Trophoblast cell (in vitro differentiated cells and primary cell): ENCODE results near the gene PIK3R1.

ENCODE experiments used
- DNase-seq, 2 donors: peaks; one replicate each; pipeline ENCODE4 v3.0.0-alpha.2; 2016
- H2AFZ ChIP-seq: 2 replicates; pipeline ENCODE4 v1.6.1; 2013; ENCODE audit warnings: low read length, moderate library complexity, mild to moderate bottlenecking; ENCODE audit not compliant: insufficient read depth, poor library complexity
- H2AK5ac ChIP-seq: 2 replicates; pipeline ENCODE4 v1.6.1; 2013; ENCODE audit warnings: mild to moderate bottlenecking, low read length
- H2BK120ac ChIP-seq: 2 replicates; pipeline ENCODE4 v1.6.1; 2013; ENCODE audit warnings: low read length, mild to moderate bottlenecking, moderate library complexity; ENCODE audit not compliant: insufficient read depth, poor library complexity
- H2BK12ac ChIP-seq: 2 replicates; pipeline ENCODE4 v1.6.1; 2013; ENCODE audit warnings: mild to moderate bottlenecking, low read length, moderate library complexity
- H2BK5ac ChIP-seq: 2 replicates; pipeline ENCODE4 v1.6.1; 2013; ENCODE audit warnings: low read length, low read depth, moderate library complexity, mild to moderate bottlenecking; ENCODE audit not compliant: poor library complexity
- H3K14ac ChIP-seq: 2 replicates; pipeline ENCODE4 v1.6.1; 2013; ENCODE audit warnings: mild to moderate bottlenecking, low read length
- H3K18ac ChIP-seq: 2 replicates; pipeline ENCODE4 v1.6.1; 2013; ENCODE audit warnings: mild to moderate bottlenecking, low read length
- H3K23ac ChIP-seq: 2 replicates; pipeline ENCODE4 v1.6.1; 2013; ENCODE audit warnings: low read length
- H3K27ac ChIP-seq: 2 replicates; pipeline ENCODE4 v1.5.1; 2013; ENCODE audit warnings: low read depth, mild to moderate bottlenecking, inconsistent platforms, low read length, moderate library complexity
- H3K27me3 ChIP-seq: 2 replicates; pipeline ENCODE4 v1.6.1; 2013; ENCODE audit warnings: inconsistent platforms, mild to moderate bottlenecking, low read length, moderate library complexity; ENCODE audit not compliant: insufficient read depth
- H3K36me3 ChIP-seq, 2 experiments: 1 replicate in 1 of 2; 2 replicates in 1 of 2; pipeline ENCODE4 v1.6.1; 2013; ENCODE audit warnings: low read length in 2 of 2, mild to moderate bottlenecking in 2 of 2, moderate library complexity in 1 of 2; ENCODE audit not compliant: insufficient read depth in 2 of 2, control insufficient read depth in 1 of 2
- H3K4ac ChIP-seq: 2 replicates; pipeline ENCODE4 v1.6.1; 2013; ENCODE audit warnings: low read depth, mild to moderate bottlenecking, low read length, moderate library complexity
- H3K4me1 ChIP-seq, 2 experiments: 1 replicate in 1 of 2; 2 replicates in 1 of 2; pipeline ENCODE4 v1.6.1; 2013; ENCODE audit warnings: low read length in 2 of 2, mild to moderate bottlenecking in 2 of 2, moderate library complexity in 1 of 2; ENCODE audit not compliant: insufficient read depth in 2 of 2, control insufficient read depth in 1 of 2
- H3K4me2 ChIP-seq: 2 replicates; pipeline ENCODE4 v1.6.1; 2013; ENCODE audit warnings: inconsistent platforms, mild to moderate bottlenecking, low read length, moderate library complexity
- H3K4me3 ChIP-seq: 2 replicates; pipeline ENCODE4 v1.5.1; 2013; ENCODE audit warnings: mild to moderate bottlenecking, low read depth, low read length, inconsistent platforms
- H3K79me1 ChIP-seq: one replicate; pipeline ENCODE4 v1.6.1; 2013; ENCODE audit warnings: low read length
- H3K79me2 ChIP-seq: 2 replicates; pipeline ENCODE4 v1.6.1; 2013; ENCODE audit warnings: low read length, mild to moderate bottlenecking; ENCODE audit not compliant: control insufficient read depth, insufficient read depth, poor library complexity
- H3K9ac ChIP-seq: 2 replicates; pipeline ENCODE4 v1.6.1; 2013; ENCODE audit warnings: mild to moderate bottlenecking, low read length
- H3K9me3 ChIP-seq: 2 replicates; pipeline ENCODE4 v1.6.1; 2013; ENCODE audit warnings: low read depth, mild to moderate bottlenecking, control low read depth, inconsistent platforms, low read length; ENCODE audit not compliant: insufficient read depth
- H4K12ac ChIP-seq: 2 replicates; pipeline ENCODE4 v1.6.1; 2013; ENCODE audit warnings: low read depth, mild to moderate bottlenecking, low read length, moderate library complexity
- H4K8ac ChIP-seq: 2 replicates; pipeline ENCODE4 v1.6.1; 2013; ENCODE audit warnings: low read depth, mild to moderate bottlenecking, low read length, moderate library complexity
- H4K91ac ChIP-seq: one replicate; pipeline ENCODE4 v1.6.1; 2013; ENCODE audit warnings: low read depth, mild to moderate bottlenecking, low read length, moderate library complexity
- WGBS: extraction: QIAGEN DNeasy Blood & Tissue Kit; methylation state at CpG from one replicate; pipeline ENCODE4 v1.1.7; 2013; ENCODE audit warnings: missing lambda C conversion rate; ENCODE audit not compliant: insufficient read length, insufficient coverage; ENCODE audit errors: extremely low coverage; 5-methylcytosine and 5-hydroxymethylcytosine counted together

PIK3R1 gene

DNA sequence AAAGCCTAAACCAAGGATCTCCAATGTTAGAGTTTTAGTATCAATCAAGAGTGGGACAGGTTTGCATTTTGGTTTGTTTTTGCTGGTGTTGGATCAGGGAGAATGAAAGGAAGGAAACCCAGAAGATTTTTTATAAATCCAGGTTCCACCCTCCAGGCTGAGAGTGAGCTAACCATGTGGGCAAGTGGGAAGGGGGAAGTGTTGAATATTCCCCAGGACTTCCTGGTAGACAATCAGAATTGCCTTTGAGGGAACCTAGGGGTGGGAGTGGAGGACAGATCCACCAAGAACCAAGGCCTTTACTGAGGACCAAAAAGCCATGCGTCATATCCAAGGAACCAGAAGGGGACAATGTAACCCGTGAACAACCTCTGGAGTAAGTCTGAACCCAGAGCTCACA, 33.5 kb upstream of the PIK3R1 start:
- Histone ChIP-seq H4K8ac (no peak overlapping the region), H2BK5ac (no peak overlapping the region), H2BK120ac (peak overlapping the region; percentile 82), H3K4me3 (no peak overlapping the region), H3K23ac (no peak overlapping the region), H2BK12ac (peak overlapping the region; percentile 37), H3K36me3 (no peaks in the 10 kb centered on the region), H4K12ac (no peak overlapping the region), H3K4ac (no peak overlapping the region), H3K14ac (peak overlapping the region; percentile 35), H3K18ac (no peak overlapping the region), H3K79me1 (peaks cover 13% of the 10 kb centered on the region), H3K4me2 (no peak overlapping the region), H4K91ac (no peak overlapping the region), H3K4me1 (peaks cover 2 to 11% of the 10 kb centered on the region in 2 experiments), H3K9me3 (peaks cover 1% of the 10 kb centered on the region), H3K27ac (no peak overlapping the region), H2AFZ (no peak overlapping the region), H3K79me2 (no peaks in the 10 kb centered on the region), H3K9ac (no peak overlapping the region), H3K27me3 (no peaks in the 10 kb centered on the region), H2AK5ac (peak overlapping the region; percentile 18)
- no CpG with 5 or more reads among the region's 2 CpGs for WGBS
- DNase-seq: no peak

DNA sequence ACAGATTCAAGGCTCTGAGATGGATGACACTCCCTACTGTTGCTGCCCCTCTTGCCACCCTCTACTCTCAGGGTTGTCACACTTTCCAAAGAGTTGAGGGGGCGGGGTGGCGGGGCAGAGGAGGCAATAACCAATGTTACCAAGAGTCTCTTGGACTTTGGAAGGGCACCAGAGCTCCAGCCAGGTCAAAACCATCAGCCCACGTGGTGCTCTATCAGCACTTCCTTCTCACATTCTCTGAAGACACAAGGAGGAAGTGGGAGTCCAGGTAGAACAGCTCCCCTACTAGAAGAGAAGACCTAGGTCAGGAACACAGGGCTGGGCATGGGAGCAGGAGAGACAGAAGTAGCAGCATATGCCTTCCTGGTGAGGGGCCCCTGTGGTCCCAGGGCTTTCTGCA, 33.0 kb upstream of the PIK3R1 start:
- no peak overlapping the region for H2BK120ac ChIP-seq
- H3K36me3 ChIP-seq: no peaks in the 10 kb centered on the region
- peak overlapping the region; percentile 62 for H2BK12ac ChIP-seq
- H2AFZ ChIP-seq: no peak overlapping the region
- no peaks in the 10 kb centered on the region for H3K27me3 ChIP-seq
- no peak overlapping the region for H3K18ac ChIP-seq
- no peak overlapping the region for H3K27ac ChIP-seq
- H3K9ac ChIP-seq: no peak overlapping the region
- no peak for DNase-seq
- no peaks in the 10 kb centered on the region for H3K79me2 ChIP-seq
- no peak overlapping the region for H2BK5ac ChIP-seq
- H3K79me1 ChIP-seq: peaks cover 11% of the 10 kb centered on the region
- H3K4me3 ChIP-seq: no peak overlapping the region
- no peak overlapping the region for H4K8ac ChIP-seq
- no peak overlapping the region for H4K91ac ChIP-seq
- peak overlapping the region; percentile 35 for H3K14ac ChIP-seq
- no peak overlapping the region for H3K4ac ChIP-seq
- H3K4me1 ChIP-seq: peaks cover 3 to 12% of the 10 kb centered on the region in 2 experiments
- H3K4me2 ChIP-seq: no peak overlapping the region
- H4K12ac ChIP-seq: no peak overlapping the region
- no peak overlapping the region for H3K23ac ChIP-seq
- no CpG with 5 or more reads among the region's 3 CpGs for WGBS
- H3K9me3 ChIP-seq: no peaks in the 10 kb centered on the region
- peak overlapping the region; percentile 18 for H2AK5ac ChIP-seq

DNA sequence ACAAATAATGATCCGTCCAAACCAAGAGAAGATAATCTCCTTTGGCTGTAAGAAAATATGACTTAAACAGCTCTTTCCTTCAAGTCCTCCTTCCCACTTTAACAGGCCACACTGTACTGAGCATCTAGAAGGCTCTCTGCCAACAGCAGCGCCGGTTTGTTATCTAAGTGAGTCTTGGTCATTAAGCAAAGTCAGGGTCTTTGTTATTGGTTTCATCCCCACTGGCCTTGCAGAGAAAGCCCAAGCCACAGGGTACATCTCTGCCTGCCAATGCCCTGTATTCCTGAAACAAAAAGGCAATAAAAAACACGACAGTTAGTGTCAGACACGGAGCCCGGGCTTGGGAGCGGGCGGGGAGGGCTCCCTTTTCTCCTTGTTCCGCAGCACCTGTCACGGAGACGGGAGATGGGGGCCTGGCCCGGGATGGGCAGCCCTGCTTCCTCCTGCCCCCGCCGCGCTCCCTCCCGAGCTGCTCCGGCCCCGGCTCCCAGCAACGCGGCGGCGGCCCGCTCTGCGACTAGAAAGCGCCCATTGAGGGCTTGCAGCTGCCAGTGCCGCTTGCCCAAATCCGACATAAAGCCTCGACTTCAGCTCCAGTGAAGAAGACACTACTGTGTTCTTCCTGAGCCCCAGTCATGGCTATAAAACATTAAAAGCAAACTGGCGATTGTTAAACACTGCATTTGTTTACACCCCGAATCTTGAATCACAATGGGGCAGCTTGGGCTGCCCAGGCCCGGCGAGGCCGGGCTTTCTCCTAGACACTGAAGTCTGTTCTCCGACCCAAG, 28.1 kb upstream of the PIK3R1 start:
- DNase-seq: no peak
- H3K79me1 ChIP-seq: peaks cover 5% of the 10 kb centered on the region
- no peak overlapping the region for H3K9ac ChIP-seq
- H3K4me1 ChIP-seq: peaks cover 4 to 5% of the 10 kb centered on the region in 2 experiments
- H3K18ac ChIP-seq: no peak overlapping the region
- no peaks in the 10 kb centered on the region for H3K36me3 ChIP-seq
- no peak overlapping the region for H2AK5ac ChIP-seq
- no peak overlapping the region for H3K23ac ChIP-seq
- no peak overlapping the region for H4K12ac ChIP-seq
- peak overlapping the region; percentile 56 for H3K4me2 ChIP-seq
- no peak overlapping the region for H3K14ac ChIP-seq
- peak overlapping the region; percentile 86 for H2AFZ ChIP-seq
- H3K4me3 ChIP-seq: no peak overlapping the region
- H4K8ac ChIP-seq: peak overlapping the region; percentile 11
- H3K27ac ChIP-seq: no peak overlapping the region
- H3K27me3 ChIP-seq: no peaks in the 10 kb centered on the region
- no peak overlapping the region for H4K91ac ChIP-seq
- H3K9me3 ChIP-seq: no peaks in the 10 kb centered on the region
- WGBS: no CpG with 5 or more reads among the region's 34 CpGs
- H2BK5ac ChIP-seq: no peak overlapping the region
- H2BK120ac ChIP-seq: no peak overlapping the region
- no peak overlapping the region for H2BK12ac ChIP-seq
- H3K4ac ChIP-seq: no peak overlapping the region
- H3K79me2 ChIP-seq: no peaks in the 10 kb centered on the region

DNA sequence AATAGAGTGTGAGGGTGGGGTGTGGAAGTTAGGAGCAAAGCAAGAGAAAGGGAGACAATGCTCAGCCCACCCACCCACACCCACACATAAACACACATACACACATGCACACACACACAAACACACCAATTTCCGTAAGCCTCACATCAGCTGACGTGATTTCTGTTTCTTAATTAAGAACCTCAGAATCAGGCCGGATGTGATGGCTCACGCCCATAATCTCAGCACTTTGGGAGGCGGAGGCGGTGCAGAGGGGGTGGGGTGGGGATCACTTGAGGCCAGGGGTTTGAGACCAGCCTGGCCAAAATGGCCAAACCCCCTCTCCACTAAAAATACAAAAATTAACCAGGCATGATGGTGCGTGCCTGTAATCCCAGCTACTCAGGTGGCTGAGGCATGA, 26.4 kb upstream of the PIK3R1 start:
- H3K36me3 ChIP-seq: no peaks in the 10 kb centered on the region
- no peak overlapping the region for H4K91ac ChIP-seq
- no peak for DNase-seq
- H3K4me1 ChIP-seq: peaks cover 7 to 10% of the 10 kb centered on the region in 2 experiments
- no peak overlapping the region for H3K18ac ChIP-seq
- H3K23ac ChIP-seq: no peak overlapping the region
- H2BK12ac ChIP-seq: no peak overlapping the region
- H3K9ac ChIP-seq: no peak overlapping the region
- peaks cover 5% of the 10 kb centered on the region for H3K79me1 ChIP-seq
- no peak overlapping the region for H3K14ac ChIP-seq
- no peak overlapping the region for H2AFZ ChIP-seq
- H4K12ac ChIP-seq: no peak overlapping the region
- H3K9me3 ChIP-seq: no peaks in the 10 kb centered on the region
- no peak overlapping the region for H4K8ac ChIP-seq
- H3K79me2 ChIP-seq: no peaks in the 10 kb centered on the region
- no peak overlapping the region for H3K27ac ChIP-seq
- no CpG with 5 or more reads among the region's 7 CpGs for WGBS
- H3K4me3 ChIP-seq: no peak overlapping the region
- H3K4me2 ChIP-seq: no peak overlapping the region
- no peak overlapping the region for H2AK5ac ChIP-seq
- no peak overlapping the region for H3K4ac ChIP-seq
- no peak overlapping the region for H2BK120ac ChIP-seq
- no peaks in the 10 kb centered on the region for H3K27me3 ChIP-seq
- no peak overlapping the region for H2BK5ac ChIP-seq
